Liver (tissue), 9 donors: ENCODE measurements around the gene CEP85L. TPM values are rescaled to one million over a fixed set of nuclear protein-coding genes. Genes with fewer than 3 reads are reported as not detected.

ENCODE experiments used
- DNase-seq: peaks from one replicate; pipeline ENCODE4 v3.0.0-alpha.2; 2017; ENCODE audit warnings: low spot score
- H3K27ac ChIP-seq, 2 donors: one replicate each; pipeline ENCODE4 v1.7.0; 2013; ENCODE audit warnings: inconsistent platforms in 2 of 2, low read length in 2 of 2, control low read depth in 1 of 2, low read depth in 1 of 2, mild to moderate bottlenecking in 1 of 2
- H3K27me3 ChIP-seq, 4 donors: one replicate each; pipeline versions ENCODE4 v1.6.1 to v1.7.0; 2013; ENCODE audit warnings: low read length in 3 of 4, inconsistent platforms in 1 of 4, mild to moderate bottlenecking in 1 of 4, moderate library complexity in 1 of 4; ENCODE audit not compliant: control insufficient read depth in 4 of 4, insufficient read depth in 4 of 4
- H3K36me3 ChIP-seq, 4 donors: one replicate each; pipeline versions ENCODE4 v1.6.1 to v1.7.0; 2013; ENCODE audit warnings: low read length in 3 of 4, mild to moderate bottlenecking in 3 of 4, low read depth in 1 of 4, moderate library complexity in 1 of 4; ENCODE audit not compliant: control insufficient read depth in 4 of 4, insufficient read depth in 3 of 4
- H3K4me1 ChIP-seq, 4 donors: one replicate each; pipeline versions ENCODE4 v1.6.1 to v1.7.0; 2013; ENCODE audit warnings: low read length in 3 of 4, mild to moderate bottlenecking in 3 of 4, moderate library complexity in 1 of 4; ENCODE audit not compliant: control insufficient read depth in 4 of 4, insufficient read depth in 4 of 4
- H3K4me3 ChIP-seq, 3 donors: one replicate each; pipeline versions ENCODE4 v1.6.1 to v1.7.0; 2013; ENCODE audit warnings: low read length in 3 of 3, control low read depth in 1 of 3, low read depth in 1 of 3, mild to moderate bottlenecking in 1 of 3
- H3K9ac ChIP-seq, 2 donors: one replicate each; pipeline ENCODE4 v1.7.0; 2013; ENCODE audit warnings: low read length in 2 of 2, mild to moderate bottlenecking in 2 of 2, moderate library complexity in 2 of 2, control low read depth in 1 of 2, low read depth in 1 of 2
- H3K9me3 ChIP-seq, 4 donors: one replicate each; pipeline versions ENCODE4 v1.6.1 to v1.7.0; 2013; ENCODE audit warnings: low read length in 3 of 4; ENCODE audit not compliant: control insufficient read depth in 4 of 4
- EGR1 ChIP-seq, 2 donors: IDR thresholded peaks; 2 replicates each; pipeline ENCODE4 v1.6.1; 2016 to 2018; ENCODE audit warnings: antibody characterized with exemption in 2 of 2, low read depth in 2 of 2
- FOXA1 ChIP-seq: IDR thresholded peaks from 2 replicates; pipeline ENCODE4 v1.6.1; 2016; ENCODE audit warnings: antibody characterized with exemption
- FOXA2 ChIP-seq: IDR thresholded peaks from 2 replicates; pipeline ENCODE4 v1.6.1; 2016; ENCODE audit warnings: antibody characterized with exemption
- GABPA ChIP-seq, 2 donors: IDR thresholded peaks in 1 of 2; conservative IDR thresholded peaks in 1 of 2; 2 replicates each; pipeline ENCODE4 v1.6.1; 2016; ENCODE audit warnings: antibody characterized with exemption in 2 of 2, mild to moderate bottlenecking in 1 of 2, moderate library complexity in 1 of 2
- HNF4A ChIP-seq, 2 donors: conservative IDR thresholded peaks; 2 replicates each; pipeline ENCODE4 v1.6.1; 2016; ENCODE audit warnings: antibody characterized with exemption in 2 of 2, mild to moderate bottlenecking in 2 of 2
- HNF4G ChIP-seq: IDR thresholded peaks from 2 replicates; pipeline ENCODE4 v1.6.1; 2016; ENCODE audit warnings: antibody characterized with exemption
- JUND ChIP-seq, 2 donors: IDR thresholded peaks; 2 replicates each; pipeline ENCODE4 v1.6.1; 2016; ENCODE audit warnings: antibody characterized with exemption in 2 of 2
- NR2F2 ChIP-seq: IDR thresholded peaks from 2 replicates; pipeline ENCODE4 v1.6.1; 2016; ENCODE audit warnings: antibody characterized with exemption
- RAD21 ChIP-seq, 2 donors: IDR thresholded peaks; 2 replicates each; pipeline ENCODE4 v1.6.1; 2016; ENCODE audit warnings: antibody characterized with exemption in 2 of 2, mild to moderate bottlenecking in 2 of 2
- RXRA ChIP-seq, 2 donors: IDR thresholded peaks; 2 replicates each; pipeline ENCODE4 v1.6.1; 2017 to 2018; ENCODE audit warnings: antibody characterized with exemption in 2 of 2, mild to moderate bottlenecking in 1 of 2
- SP1 ChIP-seq: IDR thresholded peaks from 2 replicates; pipeline ENCODE4 v1.6.1; 2018; ENCODE audit warnings: antibody characterized with exemption, mild to moderate bottlenecking
- TAF1 ChIP-seq: conservative IDR thresholded peaks from 2 replicates; pipeline ENCODE4 v1.6.1; 2016; ENCODE audit warnings: antibody characterized with exemption, mild to moderate bottlenecking
- YY1 ChIP-seq: IDR thresholded peaks from 2 replicates; pipeline ENCODE4 v1.6.1; 2016; ENCODE audit warnings: antibody characterized with exemption, mild to moderate bottlenecking
- WGBS: extraction: QIAGEN DNeasy Blood & Tissue Kit; methylation state at CpG from one replicate; pipeline ENCODE4 v1.1.7; 2013; 5-methylcytosine and 5-hydroxymethylcytosine counted together
- polyA plus RNA-seq, 2 donors: library from polyadenylated mRNA; stranded (reverse) in 1 of 2; unstranded in 1 of 2; fragments of 200-250 nt in 1 of 2; fragments of >200 nt in 1 of 2; fragmentation: Nextera tagmentation in 1 of 2; extraction: Ambion mirVana in 1 of 2; gene quantifications; one replicate each; pipeline versions ENCODE4 v1.2.1 to v1.2.3, GENCODE V29; 2013 to 2015
- total RNA-seq, 2 donors: library from RNA; depleted of rRNA; stranded (reverse); fragments of >200 nt; gene quantifications; one replicate each; pipeline ENCODE4 v1.2.3, GENCODE V29; 2014
- TF ChIP-seq, protein P1 (sequence below): IDR thresholded peaks from 2 replicates; pipeline ENCODE4 v1.6.1; 2016; ENCODE audit warnings: antibody characterized with exemption, mild to moderate bottlenecking
- TF ChIP-seq, protein P2 (sequence below): IDR thresholded peaks from 2 replicates; pipeline ENCODE4 v1.6.1; 2016; ENCODE audit warnings: antibody characterized with exemption
- TF ChIP-seq, protein P3 (sequence below): IDR thresholded peaks from 2 replicates; pipeline ENCODE4 v1.6.1; 2016; ENCODE audit warnings: antibody characterized with exemption
- TF ChIP-seq, protein P4 (sequence below): IDR thresholded peaks from 2 replicates; pipeline ENCODE4 v1.6.1; 2016; ENCODE audit warnings: antibody characterized with exemption
- TF ChIP-seq, protein P5 (sequence below): fragments of 150-350 bp; IDR thresholded peaks from 2 replicates; pipeline ENCODE4 v1.5.1; 2017; ENCODE audit warnings: improper control_type of control experiment, low read depth, low read length; ENCODE audit not compliant: missing input control
- donor health status: healthy.
- donor health status: healthy.
- donor health status: healthy.
- donor health status: healthy.
- donor health status: healthy.

CEP85L gene
- total and polyA plus RNA-seq, 4 donors, result 0.40 to 6.4 (median 2.3) TPM

DNA sequence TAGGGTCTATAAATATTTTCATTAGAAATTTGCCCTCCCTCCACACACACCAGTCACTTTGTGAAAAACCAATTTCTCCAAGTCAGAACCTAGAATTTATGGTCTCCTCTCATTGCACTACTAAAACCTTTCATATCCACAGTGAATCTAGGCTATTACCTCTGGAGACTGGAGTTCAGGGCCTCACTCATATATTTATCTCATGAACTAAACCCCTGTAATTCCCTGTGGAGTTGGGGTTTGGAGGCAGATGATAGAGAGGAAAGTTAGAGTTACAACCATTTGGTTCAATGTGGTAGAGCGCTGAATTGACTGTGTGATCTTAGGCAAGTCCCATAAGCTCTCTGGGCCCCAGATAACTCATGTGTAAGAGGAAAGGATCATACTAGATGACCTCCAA is 18.2 kb upstream of the CEP85L start:
- DNase-seq, result no peak
- Histone ChIP-seq H3K9ac (no peak overlapping the region), H3K27ac (no peak overlapping the region), H3K4me1 (no peaks in the 10 kb centered on the region), H3K9me3 (no peaks in the 10 kb centered on the region), H3K4me3 (no peak overlapping the region), H3K36me3 (no peaks in the 10 kb centered on the region), H3K27me3 (no peaks in the 10 kb centered on the region)
- 100% methylated on average over 1 of the region's 1 CpG for WGBS
- TF ChIP-seq NR2F2 (no peak), GABPA (IDR thresholded peaks at IDR 0.05 in 1 of 2, conservative IDR thresholded peaks at IDR 0.05 in 1 of 2) (no peak), RXRA (IDR thresholded peaks at IDR 0.05) (no peak), YY1 (no peak), HNF4G (no peak), SP1 (no peak), EGR1 (IDR thresholded peaks at IDR 0.05; ENCODE audit: low read depth in 2 of 2) (no peak), HNF4A (conservative IDR thresholded peaks at IDR 0.05) (no peak), FOXA1 (no peak), RAD21 (IDR thresholded peaks at IDR 0.05) (no peak), JUND (IDR thresholded peaks at IDR 0.05) (no peak), TAF1 (no peak), FOXA2 (no peak)
- TF ChIP-seq, protein P1, sequence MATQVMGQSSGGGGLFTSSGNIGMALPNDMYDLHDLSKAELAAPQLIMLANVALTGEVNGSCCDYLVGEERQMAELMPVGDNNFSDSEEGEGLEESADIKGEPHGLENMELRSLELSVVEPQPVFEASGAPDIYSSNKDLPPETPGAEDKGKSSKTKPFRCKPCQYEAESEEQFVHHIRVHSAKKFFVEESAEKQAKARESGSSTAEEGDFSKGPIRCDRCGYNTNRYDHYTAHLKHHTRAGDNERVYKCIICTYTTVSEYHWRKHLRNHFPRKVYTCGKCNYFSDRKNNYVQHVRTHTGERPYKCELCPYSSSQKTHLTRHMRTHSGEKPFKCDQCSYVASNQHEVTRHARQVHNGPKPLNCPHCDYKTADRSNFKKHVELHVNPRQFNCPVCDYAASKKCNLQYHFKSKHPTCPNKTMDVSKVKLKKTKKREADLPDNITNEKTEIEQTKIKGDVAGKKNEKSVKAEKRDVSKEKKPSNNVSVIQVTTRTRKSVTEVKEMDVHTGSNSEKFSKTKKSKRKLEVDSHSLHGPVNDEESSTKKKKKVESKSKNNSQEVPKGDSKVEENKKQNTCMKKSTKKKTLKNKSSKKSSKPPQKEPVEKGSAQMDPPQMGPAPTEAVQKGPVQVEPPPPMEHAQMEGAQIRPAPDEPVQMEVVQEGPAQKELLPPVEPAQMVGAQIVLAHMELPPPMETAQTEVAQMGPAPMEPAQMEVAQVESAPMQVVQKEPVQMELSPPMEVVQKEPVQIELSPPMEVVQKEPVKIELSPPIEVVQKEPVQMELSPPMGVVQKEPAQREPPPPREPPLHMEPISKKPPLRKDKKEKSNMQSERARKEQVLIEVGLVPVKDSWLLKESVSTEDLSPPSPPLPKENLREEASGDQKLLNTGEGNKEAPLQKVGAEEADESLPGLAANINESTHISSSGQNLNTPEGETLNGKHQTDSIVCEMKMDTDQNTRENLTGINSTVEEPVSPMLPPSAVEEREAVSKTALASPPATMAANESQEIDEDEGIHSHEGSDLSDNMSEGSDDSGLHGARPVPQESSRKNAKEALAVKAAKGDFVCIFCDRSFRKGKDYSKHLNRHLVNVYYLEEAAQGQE, result no peak
- TF ChIP-seq, protein P2, sequence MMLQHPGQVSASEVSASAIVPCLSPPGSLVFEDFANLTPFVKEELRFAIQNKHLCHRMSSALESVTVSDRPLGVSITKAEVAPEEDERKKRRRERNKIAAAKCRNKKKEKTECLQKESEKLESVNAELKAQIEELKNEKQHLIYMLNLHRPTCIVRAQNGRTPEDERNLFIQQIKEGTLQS, result no peak
- TF ChIP-seq, protein P3, sequence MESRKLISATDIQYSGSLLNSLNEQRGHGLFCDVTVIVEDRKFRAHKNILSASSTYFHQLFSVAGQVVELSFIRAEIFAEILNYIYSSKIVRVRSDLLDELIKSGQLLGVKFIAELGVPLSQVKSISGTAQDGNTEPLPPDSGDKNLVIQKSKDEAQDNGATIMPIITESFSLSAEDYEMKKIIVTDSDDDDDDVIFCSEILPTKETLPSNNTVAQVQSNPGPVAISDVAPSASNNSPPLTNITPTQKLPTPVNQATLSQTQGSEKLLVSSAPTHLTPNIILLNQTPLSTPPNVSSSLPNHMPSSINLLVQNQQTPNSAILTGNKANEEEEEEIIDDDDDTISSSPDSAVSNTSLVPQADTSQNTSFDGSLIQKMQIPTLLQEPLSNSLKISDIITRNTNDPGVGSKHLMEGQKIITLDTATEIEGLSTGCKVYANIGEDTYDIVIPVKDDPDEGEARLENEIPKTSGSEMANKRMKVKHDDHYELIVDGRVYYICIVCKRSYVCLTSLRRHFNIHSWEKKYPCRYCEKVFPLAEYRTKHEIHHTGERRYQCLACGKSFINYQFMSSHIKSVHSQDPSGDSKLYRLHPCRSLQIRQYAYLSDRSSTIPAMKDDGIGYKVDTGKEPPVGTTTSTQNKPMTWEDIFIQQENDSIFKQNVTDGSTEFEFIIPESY, result no peak
- TF ChIP-seq, protein P4, sequence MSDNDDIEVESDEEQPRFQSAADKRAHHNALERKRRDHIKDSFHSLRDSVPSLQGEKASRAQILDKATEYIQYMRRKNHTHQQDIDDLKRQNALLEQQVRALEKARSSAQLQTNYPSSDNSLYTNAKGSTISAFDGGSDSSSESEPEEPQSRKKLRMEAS, result no peak
- TF ChIP-seq, protein P5, sequence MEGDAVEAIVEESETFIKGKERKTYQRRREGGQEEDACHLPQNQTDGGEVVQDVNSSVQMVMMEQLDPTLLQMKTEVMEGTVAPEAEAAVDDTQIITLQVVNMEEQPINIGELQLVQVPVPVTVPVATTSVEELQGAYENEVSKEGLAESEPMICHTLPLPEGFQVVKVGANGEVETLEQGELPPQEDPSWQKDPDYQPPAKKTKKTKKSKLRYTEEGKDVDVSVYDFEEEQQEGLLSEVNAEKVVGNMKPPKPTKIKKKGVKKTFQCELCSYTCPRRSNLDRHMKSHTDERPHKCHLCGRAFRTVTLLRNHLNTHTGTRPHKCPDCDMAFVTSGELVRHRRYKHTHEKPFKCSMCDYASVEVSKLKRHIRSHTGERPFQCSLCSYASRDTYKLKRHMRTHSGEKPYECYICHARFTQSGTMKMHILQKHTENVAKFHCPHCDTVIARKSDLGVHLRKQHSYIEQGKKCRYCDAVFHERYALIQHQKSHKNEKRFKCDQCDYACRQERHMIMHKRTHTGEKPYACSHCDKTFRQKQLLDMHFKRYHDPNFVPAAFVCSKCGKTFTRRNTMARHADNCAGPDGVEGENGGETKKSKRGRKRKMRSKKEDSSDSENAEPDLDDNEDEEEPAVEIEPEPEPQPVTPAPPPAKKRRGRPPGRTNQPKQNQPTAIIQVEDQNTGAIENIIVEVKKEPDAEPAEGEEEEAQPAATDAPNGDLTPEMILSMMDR, result no peak
